H9 (cell line): ENCODE measurements around the gene OGG1. TPM values are rescaled to one million over a fixed set of nuclear protein-coding genes. Genes with fewer than 3 reads are reported as not detected.

Source experiments
- DNase-seq: peaks from one replicate; pipeline ENCODE4 v3.0.0-alpha.2; 2017
- H2AFZ ChIP-seq: one replicate; pipeline ENCODE4 v1.6.1; 2013; ENCODE audit warnings: mild to moderate bottlenecking, low read length, control low read depth, moderate library complexity
- H2AK5ac ChIP-seq: 2 replicates; pipeline ENCODE4 v1.6.1; 2013; ENCODE audit warnings: low read length, control low read depth, mixed read lengths; ENCODE audit not compliant: insufficient read length
- H2BK120ac ChIP-seq: one replicate; pipeline ENCODE4 v1.6.1; 2013; ENCODE audit warnings: low read depth, mild to moderate bottlenecking, low read length, control low read depth, inconsistent platforms; ENCODE audit not compliant: poor library complexity, severe bottlenecking
- H2BK12ac ChIP-seq: 2 replicates; pipeline ENCODE4 v1.6.1; 2013; ENCODE audit warnings: low read length, control low read depth, mixed read lengths, low read depth; ENCODE audit not compliant: insufficient read length
- H2BK15ac ChIP-seq: 2 replicates; pipeline ENCODE4 v1.6.1; 2013; ENCODE audit warnings: low read depth, low read length, control low read depth
- H2BK20ac ChIP-seq: one replicate; pipeline ENCODE4 v1.6.1; 2013; ENCODE audit warnings: low read depth, mild to moderate bottlenecking, low read length, control low read depth, inconsistent platforms; ENCODE audit not compliant: poor library complexity, severe bottlenecking
- H2BK5ac ChIP-seq: 2 replicates; pipeline ENCODE4 v1.6.1; 2013; ENCODE audit warnings: low read length, control low read depth, mixed read lengths; ENCODE audit not compliant: insufficient read length
- H3K14ac ChIP-seq: 2 replicates; pipeline ENCODE4 v1.6.1; 2013; ENCODE audit warnings: low read length, control low read depth; ENCODE audit not compliant: insufficient read depth
- H3K18ac ChIP-seq: 2 replicates; pipeline ENCODE4 v1.6.1; 2013; ENCODE audit warnings: low read depth, mild to moderate bottlenecking, mixed read lengths, low read length, control low read depth; ENCODE audit not compliant: insufficient read length
- H3K23ac ChIP-seq: 2 replicates; pipeline ENCODE4 v1.6.1; 2013; ENCODE audit warnings: low read length, control low read depth, mixed read lengths, low read depth; ENCODE audit not compliant: insufficient read length
- H3K23me2 ChIP-seq: 2 replicates; pipeline ENCODE4 v1.6.1; 2013; ENCODE audit warnings: low read depth, mild to moderate bottlenecking, mixed read lengths, low read length, control low read depth; ENCODE audit not compliant: insufficient read length, poor library complexity, severe bottlenecking
- H3K27ac ChIP-seq: 2 replicates; pipeline ENCODE4 v1.5.1; 2013; ENCODE audit warnings: low read length, control low read depth, mixed read lengths, low read depth; ENCODE audit not compliant: insufficient read length
- H3K27me3 ChIP-seq: 2 replicates; pipeline ENCODE4 v1.6.1; 2013; ENCODE audit warnings: low read length, control low read depth, inconsistent platforms; ENCODE audit not compliant: insufficient read depth
- H3K4ac ChIP-seq: 2 replicates; pipeline ENCODE4 v1.6.1; 2013; ENCODE audit warnings: low read depth, mild to moderate bottlenecking, control low read depth, inconsistent platforms, low read length, moderate library complexity
- H3K4me1 ChIP-seq: 2 replicates; pipeline ENCODE4 v1.6.1; 2013; ENCODE audit warnings: low read length, control low read depth, inconsistent platforms; ENCODE audit not compliant: insufficient read depth
- H3K4me2 ChIP-seq: 2 replicates; pipeline ENCODE4 v1.6.1; 2013; ENCODE audit warnings: low read length, control low read depth, mixed read lengths; ENCODE audit not compliant: insufficient read length, insufficient read depth
- H3K56ac ChIP-seq: 2 replicates; pipeline ENCODE4 v1.6.1; 2013; ENCODE audit warnings: low read depth, mild to moderate bottlenecking, mixed read lengths, low read length, control low read depth; ENCODE audit not compliant: insufficient read length
- H3K79me1 ChIP-seq: 2 replicates; pipeline ENCODE4 v1.6.1; 2013; ENCODE audit warnings: low read depth, mild to moderate bottlenecking, moderate library complexity, low read length, control low read depth, inconsistent platforms; ENCODE audit not compliant: insufficient read depth, poor library complexity, severe bottlenecking
- H3K79me2 ChIP-seq: 2 replicates; pipeline ENCODE4 v1.6.1; 2013; ENCODE audit warnings: low read length, control low read depth, inconsistent platforms; ENCODE audit not compliant: insufficient read depth
- H3K9ac ChIP-seq: 2 replicates; pipeline ENCODE4 v1.6.1; 2013; ENCODE audit warnings: low read length, control low read depth, mixed read lengths; ENCODE audit not compliant: insufficient read length; ENCODE audit errors: extremely low read depth
- H3K9me3 ChIP-seq: one replicate; pipeline ENCODE4 v1.6.1; 2013; ENCODE audit warnings: low read depth, low read length, inconsistent platforms; ENCODE audit not compliant: control insufficient read depth
- H3T11ph ChIP-seq: one replicate; pipeline ENCODE4 v1.6.1; 2013; ENCODE audit warnings: mild to moderate bottlenecking, low read length, control low read depth, inconsistent platforms
- H4K20me1 ChIP-seq: one replicate; pipeline ENCODE4 v1.6.1; 2013; ENCODE audit not compliant: control insufficient read depth, insufficient read length, insufficient read depth
- H4K5ac ChIP-seq: 2 replicates; pipeline ENCODE4 v1.6.1; 2013; ENCODE audit warnings: low read depth, mild to moderate bottlenecking, mixed read lengths, low read length, control low read depth; ENCODE audit not compliant: insufficient read length
- H4K8ac ChIP-seq: replicated peaks from 2 replicates; pipeline ENCODE4 v1.6.1; 2013; ENCODE audit warnings: low read length, control low read depth, mixed read lengths, low read depth; ENCODE audit not compliant: insufficient read length
- H4K91ac ChIP-seq: 2 replicates; pipeline ENCODE4 v1.6.1; 2013; ENCODE audit warnings: low read depth, mild to moderate bottlenecking, moderate library complexity, mixed read lengths, low read length, control low read depth; ENCODE audit not compliant: insufficient read length
- H3K27ac Mint-ChIP-seq, 3 experiments: 2 replicates in 2 of 3; 3 replicates in 1 of 3; pipeline ENCODE4 v1.8.0; 2020 to 2021; ENCODE audit warnings: mixed read lengths in 3 of 3, mild to moderate bottlenecking in 1 of 3, moderate library complexity in 1 of 3
- H3K27me3 Mint-ChIP-seq: 2 replicates; pipeline ENCODE4 v1.8.0; 2021; ENCODE audit warnings: low read depth, mild to moderate bottlenecking, moderate library complexity, mixed read lengths
- H3K36me3 Mint-ChIP-seq, 3 experiments: 2 replicates in 2 of 3; 3 replicates in 1 of 3; pipeline ENCODE4 v1.8.0; 2020 to 2021; ENCODE audit warnings: low read depth in 3 of 3, mixed read lengths in 3 of 3; ENCODE audit not compliant: insufficient read depth in 1 of 3
- H3K4me1 Mint-ChIP-seq, 2 experiments: 2 replicates each; pipeline ENCODE4 v1.8.0; 2020; ENCODE audit warnings: mixed read lengths in 2 of 2
- H3K4me3 Mint-ChIP-seq, 2 experiments: 2 replicates in 1 of 2; 3 replicates in 1 of 2; pipeline ENCODE4 v1.8.0; 2020 to 2021; ENCODE audit warnings: mild to moderate bottlenecking in 2 of 2, mixed read lengths in 2 of 2, moderate library complexity in 1 of 2
- H3K9me3 Mint-ChIP-seq, 2 experiments: 2 replicates in 1 of 2; 3 replicates in 1 of 2; pipeline ENCODE4 v1.8.0; 2020; ENCODE audit warnings: mild to moderate bottlenecking in 2 of 2, mixed read lengths in 2 of 2, moderate library complexity in 1 of 2
- CTCF ChIP-seq: fragments of 200-600 bp; sonication (generic); conservative IDR thresholded peaks from 3 replicates; pipeline ENCODE4 v1.8.0; 2021; ENCODE audit warnings: antibody characterized with exemption, mild to moderate bottlenecking
- WGBS: extraction: QIAGEN DNeasy Blood & Tissue Kit; methylation state at CpG from one replicate; pipeline ENCODE4 v1.1.7; 2013; ENCODE audit warnings: missing lambda C conversion rate, low lambda C conversion rate, mixed read lengths; ENCODE audit not compliant: insufficient read length; ENCODE audit errors: extremely low coverage; 5-methylcytosine and 5-hydroxymethylcytosine counted together
- total RNA-seq: library from RNA; stranded (reverse); gene quantifications from 2 replicates; pipeline ENCODE4 v1.2.1, GENCODE V29; 2021

Gene OGG1
- total RNA-seq, 1 experiment from 2014 or later, result 43.4 TPM

GRCh38 chr3:9769012-9769411, 19.3 kb downstream of the OGG1 start:
- Histone ChIP-seq H3K23ac (no peak overlapping the region), H3K23me2 (no peaks in the 10 kb centered on the region), H2BK120ac (no peak overlapping the region), H3K14ac (no peak overlapping the region), H3K18ac (no peak overlapping the region), H3K4me2 (no peak overlapping the region), H3K27me3 (no peaks in the 10 kb centered on the region; the same call in 1 of the 2 replicates), H2BK15ac (no peak overlapping the region), H2AFZ (no peak overlapping the region), H4K91ac (no peak overlapping the region), H2BK20ac (no peak overlapping the region), H2AK5ac (no peak overlapping the region), H2BK12ac (no peak overlapping the region), H4K5ac (no peak overlapping the region), H3K27ac (no peak overlapping the region), H4K20me1 (no peaks in the 10 kb centered on the region), H3K9me3 (no peaks in the 10 kb centered on the region), H3K4ac (no peak overlapping the region), H3T11ph (no peak overlapping the region), H2BK5ac (no peak overlapping the region), H3K9ac (no peak overlapping the region), H4K8ac (no peak overlapping the region), H3K79me2 (no peaks in the 10 kb centered on the region), H3K79me1 (no peaks in the 10 kb centered on the region), H3K4me1 (no peaks in the 10 kb centered on the region), H3K56ac (no peak overlapping the region)
- H3K36me3 Mint-ChIP-seq, result peaks cover 0 to 15% (median 2%) of the 10 kb centered on the region in 3 experiments; a peak in 3 of 7 replicates
- peak overlapping the region; percentile 63 to 76 for H3K4me3 Mint-ChIP-seq
- TF ChIP-seq CTCF, result no peak
- DNase-seq, result no peak
- peaks cover 21 to 32% of the 10 kb centered on the region in 2 experiments for H3K4me1 Mint-ChIP-seq
- H3K27me3 Mint-ChIP-seq, result peaks cover 58% of the 10 kb centered on the region
- peak overlapping the region in 1 of 3 experiments; percentile 79; a peak in 1 of 7 replicates for H3K27ac Mint-ChIP-seq
- WGBS, result 100% methylated on average over 1 of the region's 5 CpGs
- no peaks in the 10 kb centered on the region for H3K9me3 Mint-ChIP-seq
